Left lobe of liver (tissue), 2 donors: ENCODE measurements around the gene LGALS13. TPM values are rescaled to one million over a fixed set of nuclear protein-coding genes. Genes with fewer than 3 reads are reported as not detected.
A peak's percentile ranks its signal among the peaks of the same experiment; 100 is the strongest.

Experiments used
- ATAC-seq: fragments of 200-7000 bp; cut with Tn5 transposase; one replicate; pipeline ENCODE4 v1.9.1; 2020; ENCODE audit warnings: mild to moderate bottlenecking, moderate library complexity
- DNase-seq: peaks from one replicate; pipeline ENCODE4 v3.0.0-alpha.2; 2020; ENCODE audit warnings: low spot score
- total RNA-seq: library from RNA; stranded (reverse); gene quantifications from one replicate; pipeline ENCODE4 v1.2.1, GENCODE V29; 2021
- donor health status: DM: no; HTN: no; CAD: no; lungs with moderate emphysema.
- donor health status: DM: no; HTN: yes; CAD: no.

Gene LGALS13, protein sequence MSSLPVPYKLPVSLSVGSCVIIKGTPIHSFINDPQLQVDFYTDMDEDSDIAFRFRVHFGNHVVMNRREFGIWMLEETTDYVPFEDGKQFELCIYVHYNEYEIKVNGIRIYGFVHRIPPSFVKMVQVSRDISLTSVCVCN
- total RNA-seq, result not detected

DNA sequence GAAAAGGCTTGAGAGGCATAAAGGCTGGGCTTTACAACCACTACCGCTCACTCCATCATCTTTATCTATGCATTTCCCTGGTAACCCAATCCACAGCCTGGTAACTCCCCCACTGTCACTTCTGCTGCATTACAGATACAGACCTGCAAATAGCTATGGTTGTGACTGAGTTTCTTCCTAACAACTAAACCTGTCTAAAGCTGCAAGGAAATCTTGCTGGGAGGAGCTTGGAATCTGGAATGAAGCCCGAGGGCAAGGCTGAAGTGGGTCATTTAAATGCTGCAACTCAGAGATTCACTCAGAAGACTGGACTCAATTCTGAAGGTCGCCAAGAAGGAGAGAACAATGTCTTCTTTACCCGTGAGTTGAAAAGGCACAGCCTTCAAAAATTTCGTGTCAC lies at the start of gene LGALS13:
TSS of gene LGALS13 (plus strand) at position 301 of the 400 bp plus-strand sequence. CDS start at position 346, 45 bp downstream.
- ATAC-seq (no peak), DNase-seq (no peak)

DNA sequence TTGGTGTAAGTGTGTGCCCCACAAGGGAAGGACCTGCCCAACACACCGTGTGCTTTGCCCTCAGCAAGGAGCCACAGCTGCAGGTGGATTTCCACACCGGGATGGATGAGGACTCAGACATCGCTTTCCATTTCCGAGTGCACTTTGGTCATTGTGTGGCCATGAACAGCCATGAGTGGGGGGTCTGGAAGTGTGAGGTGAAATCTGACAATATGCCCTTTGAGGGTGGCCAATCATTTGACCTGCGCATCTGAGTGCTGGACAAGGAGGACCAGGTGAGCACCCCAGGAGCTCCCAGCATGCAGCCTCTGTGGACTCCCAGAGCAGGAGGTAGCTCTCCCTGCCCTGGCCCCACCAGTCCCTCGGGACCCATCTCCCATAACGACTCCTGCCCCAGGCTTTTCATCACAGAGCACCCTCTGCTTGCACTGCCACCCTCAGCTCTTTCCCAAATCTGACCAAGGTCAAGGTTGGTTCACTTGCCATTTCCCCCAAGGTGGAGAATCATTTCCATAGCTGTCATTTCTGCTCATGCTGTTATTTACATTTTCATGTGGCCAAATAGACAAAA lies 49.2 kb upstream of the LGALS13 start:
- no peak for ATAC-seq
- no peak for DNase-seq

DNA sequence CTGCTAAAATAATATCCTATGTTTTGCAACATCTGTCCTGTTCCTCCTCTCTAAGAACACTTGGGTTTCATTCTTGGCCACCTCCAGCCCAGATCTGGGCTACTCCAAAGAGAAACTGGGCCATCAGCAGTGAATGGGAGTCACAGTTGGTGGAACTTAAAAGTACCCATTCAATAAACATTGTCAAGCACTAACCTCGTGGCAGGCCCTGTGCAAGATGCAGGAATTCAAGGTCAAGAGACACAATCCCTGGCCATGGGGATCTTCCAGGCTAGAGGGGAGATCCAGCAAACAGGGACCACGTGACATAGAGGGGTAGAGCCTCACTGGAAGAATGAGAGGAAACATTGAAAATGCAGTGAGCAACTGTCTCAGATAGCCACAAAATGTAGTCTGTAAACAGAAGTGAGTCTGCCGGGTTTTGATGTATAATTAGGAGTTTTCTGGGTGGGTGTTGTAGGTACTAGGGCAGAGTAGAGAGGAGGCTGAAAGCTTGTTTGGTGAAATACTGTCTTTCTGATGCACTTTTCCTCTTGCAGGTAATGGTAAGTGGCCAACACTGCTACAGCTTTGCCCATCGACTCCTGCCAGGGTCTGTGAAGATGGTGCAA lies 47.5 kb upstream of the LGALS13 start:
- no peak for ATAC-seq
- DNase-seq, result no peak

DNA sequence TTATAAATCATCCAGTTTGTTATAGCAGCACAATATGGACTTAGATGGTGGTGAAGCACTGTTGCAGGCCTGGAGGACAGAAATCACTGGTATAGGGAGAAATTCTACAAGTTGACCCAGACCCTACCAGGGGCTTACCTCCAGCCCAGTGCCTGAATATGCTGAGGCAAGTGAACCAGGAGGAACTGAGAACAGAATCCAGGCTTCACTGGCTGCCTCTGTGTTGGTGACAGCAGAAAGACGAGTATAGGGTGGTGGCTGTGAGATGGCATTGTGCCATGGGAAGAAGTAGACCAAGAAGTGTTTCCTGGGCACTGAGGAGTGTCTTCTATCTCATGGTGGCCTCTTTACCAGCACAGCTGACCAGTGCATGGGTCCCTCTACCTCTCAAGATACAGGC lies 46.4 kb upstream of the LGALS13 start:
- ATAC-seq, result no peak
- DNase-seq, result no peak

DNA sequence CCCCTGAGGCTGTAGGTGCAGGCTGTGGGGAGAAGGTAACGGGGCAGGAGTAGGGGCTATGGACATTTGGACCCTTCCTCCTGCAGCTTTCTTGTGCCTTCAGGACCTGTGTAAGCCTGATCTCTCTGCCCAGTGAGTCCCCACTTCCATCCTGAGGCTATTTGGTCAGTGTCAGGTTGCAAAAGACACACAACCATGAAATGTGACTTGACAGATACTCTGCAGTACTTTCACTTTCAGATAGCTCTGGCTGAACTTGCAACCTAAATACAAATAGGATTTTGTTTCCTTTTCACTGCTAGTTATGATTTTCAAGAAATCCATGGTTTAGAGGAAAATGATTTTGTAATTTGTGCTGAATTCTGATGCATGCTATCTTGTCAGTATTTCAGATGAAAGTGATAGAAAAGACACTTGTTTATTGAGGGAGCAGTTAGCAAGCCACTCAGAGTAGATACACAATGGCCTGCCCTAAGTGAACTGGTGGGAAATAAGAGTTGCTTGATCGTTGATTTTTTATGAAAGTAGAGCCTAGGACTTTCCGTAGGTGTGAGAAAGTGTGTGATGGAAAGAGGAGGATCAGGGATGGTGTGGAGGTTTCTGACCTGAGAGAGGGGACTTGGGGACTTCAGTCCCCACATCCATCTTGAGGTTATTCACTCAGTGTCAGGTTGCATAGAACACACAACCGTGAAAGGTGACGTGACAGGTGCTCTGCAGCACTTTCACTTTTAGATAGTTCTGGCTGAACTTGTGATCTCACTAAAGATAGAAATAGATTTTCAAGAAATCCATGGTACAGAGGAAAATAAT lies 44.3 kb upstream of the LGALS13 start:
- DNase-seq (no peak), ATAC-seq (peak; percentile 90)

DNA sequence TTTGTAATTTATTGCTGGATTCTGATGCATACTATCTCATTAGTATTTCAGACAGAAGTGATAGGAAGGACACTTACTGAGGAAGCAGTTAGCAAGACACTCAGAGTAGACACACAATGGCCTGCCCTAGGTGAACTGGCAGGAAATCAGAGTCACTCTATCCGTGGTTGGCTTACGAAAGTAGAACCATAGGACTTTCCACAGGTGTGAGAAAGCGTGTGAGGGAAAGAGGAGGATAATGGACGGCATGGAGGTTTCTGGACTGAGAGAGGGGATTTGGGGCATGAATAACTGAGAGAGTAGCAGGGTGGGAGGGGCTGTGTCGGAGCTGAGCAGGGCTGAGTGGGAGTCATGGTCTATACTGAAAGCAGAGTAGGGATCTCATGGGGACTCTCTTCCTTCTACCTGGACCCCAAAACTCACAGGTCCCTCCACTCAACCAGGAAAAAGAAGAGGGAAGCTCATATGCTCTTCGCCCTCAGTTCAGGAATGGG lies 43.7 kb upstream of the LGALS13 start:
- DNase-seq (no peak), ATAC-seq (peak; percentile 47)

DNA sequence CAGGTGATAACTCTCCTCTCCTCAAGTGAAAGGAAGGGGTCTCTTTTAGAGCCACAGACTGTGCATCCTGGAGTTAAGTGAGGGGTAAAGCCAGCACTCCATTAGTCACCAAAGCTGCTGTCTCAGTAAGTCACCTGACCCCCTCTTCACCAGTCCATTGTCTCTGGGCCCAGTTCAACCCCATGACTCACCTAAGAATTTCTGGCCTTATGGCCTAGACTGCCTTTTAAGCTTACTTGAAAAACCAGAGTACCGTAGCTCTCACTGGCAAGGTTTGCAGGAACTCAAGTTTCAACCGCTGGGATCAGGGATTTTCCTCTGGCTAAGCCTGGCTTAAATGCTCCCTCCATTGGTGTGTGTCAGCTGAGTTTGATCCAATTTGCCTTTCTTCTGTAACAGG lies 38.9 kb upstream of the LGALS13 start:
- ATAC-seq (no peak), DNase-seq (no peak)

DNA sequence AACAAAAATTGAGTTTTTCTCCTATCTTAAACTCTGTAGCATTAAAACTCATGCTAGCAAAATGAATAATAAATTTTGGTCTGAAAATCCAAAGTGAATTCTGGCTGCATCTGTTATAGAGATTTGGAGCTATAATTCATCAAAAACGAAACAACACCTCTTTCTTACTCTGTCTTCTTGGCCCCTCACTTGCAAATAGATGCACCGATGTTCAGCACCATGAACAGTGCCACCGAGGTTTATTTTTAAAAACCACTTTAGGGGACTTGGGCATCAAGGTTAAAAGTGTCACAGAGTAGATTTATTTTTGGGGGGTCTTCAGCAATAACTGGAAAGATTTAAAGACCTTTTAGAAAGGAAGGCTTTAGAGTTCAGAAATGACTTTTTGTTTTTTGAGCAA lies 36.3 kb upstream of the LGALS13 start:
- DNase-seq, result no peak
- ATAC-seq, result no peak

DNA sequence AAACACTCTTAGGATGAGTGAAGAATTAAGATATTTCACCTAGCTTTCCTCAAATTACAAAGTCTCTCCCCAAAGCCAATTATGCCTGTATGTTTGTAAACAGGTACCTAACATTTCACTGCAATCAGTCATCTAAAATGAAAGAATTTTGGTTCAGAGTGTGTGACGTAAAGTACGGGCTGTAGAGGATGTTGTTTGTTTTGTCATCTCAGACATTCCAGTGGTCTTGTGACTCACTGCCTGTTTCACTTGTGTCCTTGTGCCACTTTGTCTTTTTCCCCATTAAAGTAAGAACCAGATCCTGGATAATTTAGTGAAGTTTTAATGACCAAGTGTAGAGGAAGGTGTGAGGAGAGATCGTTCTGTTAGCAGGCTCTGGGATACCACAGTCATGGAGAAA lies 33.7 kb upstream of the LGALS13 start:
- ATAC-seq (no peak), DNase-seq (no peak)

DNA sequence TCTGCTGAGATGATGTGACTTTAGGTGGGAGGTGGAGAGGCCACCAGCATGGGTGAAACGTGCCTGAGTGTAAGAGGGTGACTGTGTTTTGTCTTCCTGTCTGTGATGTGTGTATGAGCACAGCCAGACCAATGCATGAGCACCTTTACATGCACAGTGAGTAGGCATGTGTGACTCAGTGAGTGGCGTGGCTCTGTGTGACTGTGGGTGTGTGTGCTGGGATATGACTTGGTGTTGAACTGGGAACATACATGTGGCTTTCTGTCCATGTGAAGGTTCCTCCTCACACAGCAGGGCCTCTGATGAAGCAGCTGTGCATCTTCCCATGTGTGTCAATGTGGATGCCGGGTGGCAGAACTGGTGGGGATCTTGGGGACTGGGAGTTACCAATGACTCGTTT lies 19.9 kb upstream of the LGALS13 start:
- ATAC-seq (no peak), DNase-seq (no peak)

DNA sequence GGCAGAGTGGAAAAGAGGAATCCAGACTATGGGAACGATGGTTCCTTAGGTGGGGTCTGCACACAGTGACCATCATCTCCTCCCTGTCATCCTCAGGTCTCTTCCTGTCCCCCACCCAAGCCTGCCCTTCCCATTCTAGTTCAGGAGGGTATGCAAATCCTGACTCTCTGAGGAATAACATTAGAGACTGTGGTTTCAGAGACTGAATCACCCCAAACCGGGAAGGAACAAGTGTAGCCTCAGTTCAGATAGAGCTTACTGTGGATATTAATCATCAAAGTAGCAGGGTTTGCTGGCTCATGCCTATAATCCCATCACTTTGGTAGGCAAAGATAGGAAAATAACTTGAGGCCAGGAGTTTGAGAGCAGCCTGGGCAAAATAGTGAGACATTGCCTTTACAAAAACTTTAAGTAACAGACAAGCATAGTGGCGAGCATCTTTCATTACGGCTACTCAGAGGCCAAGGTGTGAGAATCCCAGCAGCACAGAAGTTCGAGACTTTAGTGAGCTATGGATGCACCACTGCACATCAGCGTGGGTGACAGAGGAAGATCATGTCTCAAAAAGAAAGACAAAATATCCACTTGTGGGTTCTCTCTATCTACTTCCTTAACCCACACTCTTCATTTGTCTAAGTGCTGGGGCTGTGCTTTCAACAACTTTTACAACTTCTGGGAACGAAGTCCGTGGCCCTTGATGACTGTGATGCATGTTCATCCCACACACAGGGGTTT lies 19.3 kb upstream of the LGALS13 start:
- DNase-seq (no peak), ATAC-seq (no peak)

DNA sequence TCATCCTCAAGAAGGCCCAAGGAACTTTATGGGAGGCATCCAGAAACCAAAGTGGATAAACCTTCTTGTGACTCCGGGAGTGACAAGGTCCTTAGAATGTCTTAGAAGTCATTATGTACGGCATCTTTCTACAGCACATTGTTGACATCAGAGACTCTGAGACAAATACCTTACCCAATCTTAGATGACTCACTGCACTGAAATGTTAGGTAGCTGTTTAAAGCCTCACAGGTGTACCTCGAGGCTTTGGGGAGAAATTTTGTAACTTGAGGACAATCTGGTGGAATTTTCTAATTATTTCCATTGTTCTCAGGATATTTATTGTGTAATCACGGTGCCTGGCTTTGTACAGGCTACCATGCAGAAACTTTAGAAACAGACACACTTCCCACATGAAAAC lies 14.8 kb upstream of the LGALS13 start:
- DNase-seq (no peak), ATAC-seq (no peak)

DNA sequence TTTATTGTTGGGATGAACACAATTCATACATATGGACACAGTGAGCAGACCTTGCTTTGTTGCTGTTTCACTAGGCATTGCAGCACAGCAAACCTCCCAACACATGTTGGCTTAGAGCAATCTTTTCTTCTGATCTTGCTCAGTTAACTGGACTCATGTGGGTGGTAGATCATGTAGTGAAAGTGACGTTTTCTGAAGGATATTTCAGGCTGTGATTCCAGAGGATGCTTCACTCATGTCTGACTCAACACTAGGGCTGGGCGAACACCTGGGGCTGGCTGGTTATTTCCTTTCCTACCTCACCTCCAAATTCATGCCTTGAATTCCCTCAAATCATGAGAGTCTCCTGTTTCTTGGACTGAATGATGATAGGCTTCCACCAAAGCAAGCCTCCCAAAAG lies 14.3 kb upstream of the LGALS13 start:
- no peak for ATAC-seq
- no peak for DNase-seq

DNA sequence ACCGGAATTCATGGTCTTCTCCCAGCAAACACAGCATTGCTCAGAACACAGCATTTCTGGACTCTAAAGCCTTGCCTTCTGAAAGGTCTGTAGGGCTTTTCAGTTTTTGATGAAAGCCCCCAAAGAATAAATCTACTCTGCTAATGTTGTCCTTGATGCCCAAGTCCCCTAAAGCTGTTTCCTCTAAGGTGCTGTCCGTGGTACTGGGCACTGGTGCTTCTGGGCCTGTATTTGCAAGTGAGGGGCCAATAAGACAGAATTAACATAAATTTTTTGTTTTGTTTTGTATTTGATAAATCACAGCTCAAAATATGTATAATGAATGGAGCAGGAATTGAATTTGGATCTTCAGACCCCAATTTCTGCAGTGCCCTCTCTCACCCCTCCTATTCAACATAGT lies 12.1 kb upstream of the LGALS13 start:
- no peak for ATAC-seq
- DNase-seq, result no peak

DNA sequence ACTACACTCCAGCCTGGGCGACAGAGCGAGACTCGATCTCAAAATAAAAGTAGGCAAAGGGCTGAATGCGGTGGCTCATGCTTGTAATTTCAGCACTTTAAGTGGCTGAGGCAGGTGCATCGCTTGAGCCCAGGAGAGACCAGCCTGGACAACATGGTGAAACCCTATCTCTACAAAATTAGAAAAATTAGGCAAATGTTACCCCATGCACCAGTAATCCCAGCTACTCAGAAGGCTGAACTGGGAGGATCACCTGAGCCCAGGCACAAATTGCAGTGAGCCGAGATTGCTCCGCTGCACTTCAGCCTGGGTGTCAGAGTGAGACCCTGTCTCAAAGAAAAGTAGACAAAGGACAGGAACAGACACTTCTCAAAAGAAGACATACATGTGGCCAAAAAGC lies 9.9 kb upstream of the LGALS13 start:
- no peak for DNase-seq
- ATAC-seq, result no peak

DNA sequence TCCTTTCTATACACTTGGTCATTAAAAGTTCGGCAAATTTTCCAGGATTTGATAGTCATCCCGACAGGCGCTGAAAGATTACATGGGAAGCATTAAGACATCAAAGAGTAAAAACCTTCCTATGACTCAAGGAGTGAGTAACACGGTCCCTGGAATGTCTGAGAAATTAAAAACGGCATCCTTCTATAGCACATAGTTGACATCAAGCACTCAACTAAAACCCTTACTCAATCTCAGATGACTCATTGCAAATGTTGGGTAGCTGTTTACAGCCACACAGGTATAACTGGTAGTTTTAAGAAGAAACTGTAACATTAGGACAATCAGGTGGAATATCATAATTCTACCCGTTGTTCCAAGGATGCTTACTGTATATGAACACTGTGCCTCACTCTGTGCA lies 6.4 kb upstream of the LGALS13 start:
- DNase-seq (no peak), ATAC-seq (no peak)

DNA sequence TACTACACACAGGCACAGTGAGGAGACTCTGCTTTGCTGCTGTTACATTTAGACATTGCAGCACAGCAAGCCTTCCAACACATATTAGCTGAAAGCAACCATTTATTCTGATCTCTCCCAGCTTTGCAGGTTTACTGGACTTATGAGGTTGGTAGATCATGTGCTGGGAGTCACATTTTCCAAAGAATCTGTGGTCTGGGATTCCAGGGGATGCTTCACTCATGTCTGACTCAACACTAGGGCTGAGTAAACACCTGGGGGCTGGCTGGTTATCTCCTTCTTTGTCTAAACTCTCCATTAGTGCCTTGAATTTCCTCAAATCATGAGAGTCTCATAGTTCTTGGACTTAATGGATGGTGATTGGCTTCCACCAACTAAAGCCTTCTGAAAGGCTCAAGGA lies 5.4 kb upstream of the LGALS13 start:
- no peak for DNase-seq
- ATAC-seq, result no peak

DNA sequence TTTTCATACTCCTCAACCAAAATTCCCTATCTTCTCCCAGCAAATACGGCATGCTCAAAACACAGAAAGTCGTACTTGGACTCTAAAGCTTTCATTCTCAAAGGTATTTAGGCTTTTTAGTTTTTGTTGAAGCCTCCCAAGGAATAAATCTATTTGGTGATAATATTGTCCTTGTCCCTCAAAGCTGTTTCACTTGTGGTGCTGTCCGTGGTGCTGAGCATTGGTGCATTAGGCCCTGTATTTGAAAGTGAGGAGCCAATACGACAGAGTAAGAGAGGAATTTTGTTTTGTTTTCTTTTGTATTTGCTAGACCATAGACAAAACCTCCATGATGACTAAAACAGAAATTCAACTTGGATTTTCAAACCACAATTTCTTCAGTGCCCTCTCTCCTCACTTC lies 3.2 kb upstream of the LGALS13 start:
- DNase-seq, result no peak
- no peak for ATAC-seq

DNA sequence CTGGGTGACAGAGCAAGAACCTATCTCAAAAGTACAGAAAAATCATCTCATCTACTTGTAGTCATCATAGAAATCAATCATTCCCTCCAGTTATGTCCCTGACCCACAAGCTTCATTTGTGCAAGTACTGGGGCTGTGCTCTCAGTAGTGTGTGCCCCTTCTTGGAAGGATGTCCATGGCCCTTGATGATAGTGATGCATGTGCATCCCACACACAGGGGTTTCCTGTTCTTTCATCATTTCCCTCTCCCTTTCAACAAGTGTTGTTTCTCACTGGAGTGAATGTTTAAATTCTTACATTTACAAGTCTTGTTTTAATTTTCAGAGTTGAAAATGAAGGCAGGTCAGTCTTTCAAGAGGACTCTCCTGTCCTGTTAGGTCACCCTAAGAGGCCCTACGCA lies 1.5 kb downstream of the LGALS13 start:
- ATAC-seq, result no peak

DNA sequence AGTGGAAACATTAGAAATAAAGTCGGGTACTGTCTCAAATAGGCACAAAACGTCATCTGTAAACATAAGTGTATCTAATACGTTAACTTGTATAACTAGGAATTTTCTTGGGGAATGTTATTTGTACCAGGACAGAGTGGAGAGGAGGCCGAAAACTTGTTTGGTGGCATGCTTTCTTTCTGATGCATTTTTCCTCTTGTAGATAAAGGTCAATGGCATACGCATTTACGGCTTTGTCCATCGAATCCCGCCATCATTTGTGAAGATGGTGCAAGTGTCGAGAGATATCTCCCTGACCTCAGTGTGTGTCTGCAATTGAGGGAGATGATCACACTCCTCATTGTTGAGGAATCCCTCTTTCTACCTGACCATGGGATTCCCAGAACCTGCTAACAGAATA lies 4.7 kb downstream of the LGALS13 start:
- ATAC-seq, result no peak
- DNase-seq, result no peak

More for the DNA sequence above, 1.5 kb downstream of the LGALS13 start:
- DNase-seq, result no peak

DNA sequence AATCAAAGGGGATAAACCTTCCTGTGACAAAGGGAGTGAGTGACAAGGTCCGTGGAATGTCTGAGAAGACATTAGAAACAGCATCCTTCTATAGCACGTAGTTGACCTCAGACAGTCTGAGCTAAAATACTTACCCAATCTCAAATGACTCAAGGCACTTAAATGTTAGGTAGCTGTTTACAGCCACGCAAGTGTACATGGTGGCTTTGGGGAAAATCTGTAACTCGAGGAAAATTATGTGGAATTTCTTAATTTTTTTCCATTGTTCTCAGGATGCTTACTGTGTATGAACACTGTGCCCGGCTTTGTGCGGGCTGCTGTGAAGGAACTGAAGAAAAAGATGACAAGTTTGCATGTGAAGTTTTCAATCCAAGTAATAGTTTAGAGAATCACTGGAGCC lies 5.2 kb downstream of the LGALS13 start:
- DNase-seq (no peak), ATAC-seq (no peak)
